NCI-H460 (cell line): ENCODE results near the gene CRADD. TPM values are rescaled to one million over a fixed set of nuclear protein-coding genes. Genes with fewer than 3 reads are reported as not detected.

ENCODE experiments used
- DNase-seq: peaks from one replicate; pipeline ENCODE4 v3.0.0-alpha.2; 2016; ENCODE audit warnings: low read depth; ENCODE audit errors: extremely low read depth
- total RNA-seq: library from RNA; depleted of rRNA; stranded (reverse); fragments of >200 nt; shearing (Covaris generic); gene quantifications from 2 replicates; pipeline ENCODE4 v1.2.3, GENCODE V29; 2014

CRADD gene
- total RNA-seq, 1 experiment from 2014 or later = 20.5 TPM

GRCh38 chr12:93802698-93803423, 125.7 kb downstream of the CRADD start:
- no peak for DNase-seq

- DNase-seq = no peak
These were observed 126.2 kb downstream of the CRADD start for GRCh38 chr12:93803424-93803807.

- DNase-seq = no peak
These were observed 127.4 kb downstream of the CRADD start for GRCh38 chr12:93804392-93805179.

GRCh38 chr12:93805736-93806141, 128.6 kb downstream of the CRADD start:
- no peak for DNase-seq

- DNase-seq = no peak
These were observed 130.2 kb downstream of the CRADD start for GRCh38 chr12:93807354-93807753.

- no peak for DNase-seq
These were observed 131.2 kb downstream of the CRADD start for GRCh38 chr12:93808169-93808899.

- DNase-seq = no peak
These were observed 135.5 kb downstream of the CRADD start for GRCh38 chr12:93812626-93813025.

GRCh38 chr12:93813186-93813585, 136.0 kb downstream of the CRADD start:
- no peak for DNase-seq

GRCh38 chr12:93813972-93814821, 137.0 kb downstream of the CRADD start:
- DNase-seq = no peak

- no peak for DNase-seq
These were observed 141.4 kb downstream of the CRADD start for GRCh38 chr12:93818488-93819049.

- DNase-seq = no peak
These were observed 141.9 kb downstream of the CRADD start for GRCh38 chr12:93819050-93819491.

- DNase-seq = no peak
These were observed 146.6 kb downstream of the CRADD start for GRCh38 chr12:93823616-93824391.

- DNase-seq = no peak
These were observed 147.6 kb downstream of the CRADD start for GRCh38 chr12:93824514-93825500.

GRCh38 chr12:93825501-93825888, 148.3 kb downstream of the CRADD start:
- DNase-seq = no peak

GRCh38 chr12:93825931-93826555, 148.9 kb downstream of the CRADD start:
- DNase-seq = no peak

GRCh38 chr12:93827179-93827578, 150.0 kb downstream of the CRADD start:
- no peak for DNase-seq

GRCh38 chr12:93827669-93828068, 150.5 kb downstream of the CRADD start:
- no peak for DNase-seq

GRCh38 chr12:93829016-93829415, 151.8 kb downstream of the CRADD start:
- DNase-seq = no peak
